Upper lobe of left lung (tissue), 6 donors: ENCODE data around the gene DUSP9. TPM values are rescaled to one million over a fixed set of nuclear protein-coding genes. Genes with fewer than 3 reads are reported as not detected.

Experiments used
- ATAC-seq, 2 donors: fragments of 200-7000 bp; cut with Tn5 transposase; one replicate each; pipeline ENCODE4 v1.9.1; 2022; ENCODE audit warnings: mild to moderate bottlenecking in 2 of 2, moderate library complexity in 2 of 2; ENCODE audit not compliant: low FRiP score in 2 of 2
- DNase-seq, 2 donors: peaks; one replicate each; pipeline ENCODE4 v3.0.0-alpha.2; 2019 to 2020
- H3K27ac ChIP-seq, 4 donors: fragments of 200-600 bp; sonication (generic); one replicate each; pipeline ENCODE4 v1.5.1; 2016 to 2019
- H3K27me3 ChIP-seq, 4 donors: fragments of 200-600 bp; sonication (generic); one replicate each; pipeline ENCODE4 v1.5.1; 2017 to 2019
- H3K36me3 ChIP-seq, 4 donors: fragments of 200-600 bp; sonication (generic); one replicate each; pipeline ENCODE4 v1.5.1; 2016 to 2019
- H3K4me1 ChIP-seq, 4 donors: fragments of 200-600 bp; sonication (generic); one replicate each; pipeline ENCODE4 v1.5.1; 2018 to 2019
- H3K4me3 ChIP-seq, 4 donors: fragments of 200-600 bp; sonication (generic); one replicate each; pipeline ENCODE4 v1.5.1; 2017 to 2019; ENCODE audit warnings: mild to moderate bottlenecking in 2 of 4, moderate library complexity in 1 of 4
- H3K9me3 ChIP-seq, 4 donors: fragments of 200-600 bp; sonication (generic); one replicate each; pipeline ENCODE4 v1.5.1; 2018 to 2019
- EP300 ChIP-seq, 4 donors: sonication (generic); formaldehyde crosslinking; IDR thresholded peaks; one replicate each; pipeline ENCODE4 v1.5.1; 2017; ENCODE audit warnings: antibody characterized with exemption in 4 of 4, control low read depth in 2 of 4
- POLR2A ChIP-seq, 4 donors: fragments of 450-650 bp; IDR thresholded peaks; one replicate each; pipeline ENCODE4 v1.5.1; 2016 to 2017; ENCODE audit warnings: antibody characterized with exemption in 4 of 4, mild to moderate bottlenecking in 2 of 4
- POLR2AphosphoS5 ChIP-seq, 2 donors: sonication (generic); formaldehyde crosslinking; IDR thresholded peaks; one replicate each; pipeline ENCODE4 v1.5.1; 2017; ENCODE audit warnings: antibody characterized with exemption in 2 of 2
- WGBS, 2 donors: methylation state at CpG; one replicate each; pipeline ENCODE4 v1.1.5; 2017 to 2018; 5-methylcytosine and 5-hydroxymethylcytosine counted together
- total RNA-seq, 6 donors: library from RNA; depleted of rRNA in 4 of 6; stranded (reverse); fragments of >200 nt in 4 of 6; gene quantifications; one replicate each; pipeline versions ENCODE4 v1.1.0 to v1.2.1, GENCODE V29; 2016 to 2021
- TF ChIP-seq, protein P1 (sequence below), 6 experiments: fragments of 450-650 bp in 4 of 6; fragments of 200-600 bp in 2 of 6; sonication (generic) in 2 of 6; IDR thresholded peaks; one replicate each; pipeline ENCODE4 v1.5.1; 2016 to 2019; ENCODE audit warnings: antibody characterized with exemption in 6 of 6
- donor health status: DM: no; HTN: no; CAD: no; lungs with moderate emphysema.
- donor health status: DM: no; HTN: yes; CAD: no; lungs with severe emphysema.

DUSP9 gene
- total RNA-seq, 6 donors from 2014 or later, result 0.14 to 0.44 (median 0.27) TPM; not detected in 3

DNA sequence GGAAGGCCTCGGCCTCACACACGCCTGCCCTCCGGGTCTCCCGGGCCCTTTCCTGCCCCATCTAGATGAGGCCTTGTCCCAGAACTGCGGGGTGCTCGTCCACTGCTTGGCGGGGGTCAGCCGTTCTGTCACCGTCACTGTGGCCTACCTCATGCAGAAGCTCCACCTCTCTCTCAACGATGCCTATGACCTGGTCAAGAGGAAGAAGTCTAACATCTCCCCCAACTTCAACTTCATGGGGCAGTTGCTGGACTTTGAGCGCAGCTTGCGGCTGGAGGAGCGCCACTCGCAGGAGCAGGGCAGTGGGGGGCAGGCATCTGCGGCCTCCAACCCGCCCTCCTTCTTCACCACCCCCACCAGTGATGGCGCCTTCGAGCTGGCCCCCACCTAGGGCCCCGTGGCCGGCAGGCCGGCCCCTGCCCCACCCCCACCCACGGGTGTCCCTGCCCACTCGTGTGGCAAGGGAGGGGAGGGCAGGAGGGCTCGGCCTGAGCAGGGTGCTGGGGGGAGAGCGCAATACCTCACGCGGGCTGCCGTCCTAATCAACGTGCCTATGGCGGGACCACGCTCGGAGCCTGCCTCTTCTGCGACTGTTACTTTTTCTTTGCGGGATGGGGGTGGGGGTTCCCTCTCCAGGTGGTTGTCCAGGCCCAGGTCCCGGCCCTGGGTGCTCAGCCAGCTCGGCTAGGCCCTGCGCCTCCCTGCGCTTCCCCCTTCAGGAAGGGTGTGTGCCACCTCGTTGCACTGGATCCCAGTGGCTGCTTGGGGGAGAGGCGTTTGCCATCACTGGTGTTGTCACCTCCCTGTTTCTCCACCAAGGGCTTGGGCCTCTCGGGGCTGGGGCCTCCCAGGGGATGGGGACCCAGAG is 3.1 kb downstream of the DUSP9 start:
- no peak overlapping the region for H3K27ac ChIP-seq
- peaks cover 4 to 15% (median 7%) of the 10 kb centered on the region in 4 donors for H3K4me1 ChIP-seq
- ATAC-seq (no peak), DNase-seq (no peak)
- H3K36me3 ChIP-seq, result no peaks in the 10 kb centered on the region
- H3K4me3 ChIP-seq, result no peak overlapping the region
- 80 to 86% methylated on average over 1 to 22 of the region's 41 CpGs for WGBS, 2 donors
- TF ChIP-seq, protein P1, sequence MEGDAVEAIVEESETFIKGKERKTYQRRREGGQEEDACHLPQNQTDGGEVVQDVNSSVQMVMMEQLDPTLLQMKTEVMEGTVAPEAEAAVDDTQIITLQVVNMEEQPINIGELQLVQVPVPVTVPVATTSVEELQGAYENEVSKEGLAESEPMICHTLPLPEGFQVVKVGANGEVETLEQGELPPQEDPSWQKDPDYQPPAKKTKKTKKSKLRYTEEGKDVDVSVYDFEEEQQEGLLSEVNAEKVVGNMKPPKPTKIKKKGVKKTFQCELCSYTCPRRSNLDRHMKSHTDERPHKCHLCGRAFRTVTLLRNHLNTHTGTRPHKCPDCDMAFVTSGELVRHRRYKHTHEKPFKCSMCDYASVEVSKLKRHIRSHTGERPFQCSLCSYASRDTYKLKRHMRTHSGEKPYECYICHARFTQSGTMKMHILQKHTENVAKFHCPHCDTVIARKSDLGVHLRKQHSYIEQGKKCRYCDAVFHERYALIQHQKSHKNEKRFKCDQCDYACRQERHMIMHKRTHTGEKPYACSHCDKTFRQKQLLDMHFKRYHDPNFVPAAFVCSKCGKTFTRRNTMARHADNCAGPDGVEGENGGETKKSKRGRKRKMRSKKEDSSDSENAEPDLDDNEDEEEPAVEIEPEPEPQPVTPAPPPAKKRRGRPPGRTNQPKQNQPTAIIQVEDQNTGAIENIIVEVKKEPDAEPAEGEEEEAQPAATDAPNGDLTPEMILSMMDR (IDR thresholded peaks at IDR 0.05), result no peak
- TF ChIP-seq POLR2A (IDR thresholded peaks at IDR 0.05), result no peak
- peaks cover 0 to 16% (median 2%) of the 10 kb centered on the region in 4 donors for H3K9me3 ChIP-seq
- H3K27me3 ChIP-seq, result peaks cover 0 to 49% (median 4%) of the 10 kb centered on the region in 4 donors

DNA sequence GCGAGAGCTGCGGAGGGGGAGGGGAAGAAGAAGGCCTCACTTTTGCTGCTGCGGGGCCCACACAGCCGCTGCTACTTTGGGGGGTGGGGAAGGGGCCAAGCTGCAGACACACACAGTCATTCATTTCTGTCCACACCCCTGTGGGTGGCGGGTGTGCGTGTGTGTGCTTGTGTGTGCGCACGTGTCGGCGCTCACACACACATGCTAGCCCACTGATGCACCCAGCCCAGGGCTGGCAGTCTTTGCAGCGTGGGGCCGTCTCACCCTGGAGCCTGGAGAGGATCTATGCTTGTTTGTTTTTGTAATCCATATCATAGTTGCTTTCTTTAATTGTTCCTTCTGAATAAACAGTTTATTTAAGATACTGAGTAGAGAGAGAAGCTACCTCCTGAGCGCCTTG is 4.0 kb downstream of the DUSP9 start:
- no peaks in the 10 kb centered on the region for H3K36me3 ChIP-seq
- no peak for ATAC-seq
- 92 to 100% methylated on average over 5 to 13 of the region's 13 CpGs for WGBS, 2 donors
- peaks cover 4 to 15% (median 7%) of the 10 kb centered on the region in 4 donors for H3K4me1 ChIP-seq
- peaks cover 0 to 42% (median 4%) of the 10 kb centered on the region in 4 donors for H3K27me3 ChIP-seq
- DNase-seq, result no peak
- H3K9me3 ChIP-seq, result peaks cover 0 to 16% (median 2%) of the 10 kb centered on the region in 4 donors
- no peak overlapping the region for H3K4me3 ChIP-seq
- TF ChIP-seq POLR2A (IDR thresholded peaks at IDR 0.05) (no peak), EP300 (IDR thresholded peaks at IDR 0.05) (no peak), POLR2AphosphoS5 (IDR thresholded peaks at IDR 0.05) (no peak)
- TF ChIP-seq, protein P1 (IDR thresholded peaks at IDR 0.05), result no peak
- H3K27ac ChIP-seq, result no peak overlapping the region

DNA sequence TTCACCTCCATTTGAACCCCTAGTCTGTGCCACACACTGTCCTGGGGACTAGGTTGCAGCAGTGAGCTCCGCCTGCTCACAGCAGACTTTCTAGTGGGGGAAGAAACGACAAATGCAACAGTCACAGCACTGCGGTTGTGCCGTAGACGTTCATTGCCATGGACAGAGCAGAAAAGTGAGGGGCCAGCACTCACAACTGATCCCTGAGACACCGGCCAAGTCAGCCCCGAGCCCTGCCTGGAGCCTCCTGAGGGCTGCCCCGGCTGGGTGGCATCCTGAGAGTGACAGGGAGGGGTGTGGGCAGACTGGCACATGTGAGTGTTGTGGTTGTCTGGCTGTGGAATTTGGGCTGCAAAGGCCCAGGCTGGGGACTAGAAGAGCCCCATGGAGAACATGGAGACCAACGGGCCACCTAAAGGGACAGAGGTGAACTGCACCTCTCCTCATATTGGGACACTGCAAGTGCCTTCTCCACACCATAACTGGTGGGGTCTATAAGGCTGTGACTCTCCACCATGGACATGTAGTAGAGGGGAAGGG is 4.6 kb downstream of the DUSP9 start:
- no peak for DNase-seq
- Histone ChIP-seq H3K4me1 (peaks cover 4 to 15% (median 7%) of the 10 kb centered on the region in 4 donors), H3K36me3 (no peaks in the 10 kb centered on the region), H3K4me3 (no peak overlapping the region), H3K9me3 (peaks cover 0 to 16% (median 2%) of the 10 kb centered on the region in 4 donors), H3K27ac (no peak overlapping the region), H3K27me3 (peaks cover 0 to 36% (median 4%) of the 10 kb centered on the region in 4 donors)
- no peak for ATAC-seq
- TF ChIP-seq, protein P1 (IDR thresholded peaks at IDR 0.05), result peak in 3 of 6 experiments; percentile 9 to 14 (median 13)
- no peak for TF ChIP-seq POLR2A (IDR thresholded peaks at IDR 0.05)
- 83% methylated on average over 9 of the region's 9 CpGs; no CpG with 5 or more reads in 1 of the 2 donors for WGBS, 2 donors

DNA sequence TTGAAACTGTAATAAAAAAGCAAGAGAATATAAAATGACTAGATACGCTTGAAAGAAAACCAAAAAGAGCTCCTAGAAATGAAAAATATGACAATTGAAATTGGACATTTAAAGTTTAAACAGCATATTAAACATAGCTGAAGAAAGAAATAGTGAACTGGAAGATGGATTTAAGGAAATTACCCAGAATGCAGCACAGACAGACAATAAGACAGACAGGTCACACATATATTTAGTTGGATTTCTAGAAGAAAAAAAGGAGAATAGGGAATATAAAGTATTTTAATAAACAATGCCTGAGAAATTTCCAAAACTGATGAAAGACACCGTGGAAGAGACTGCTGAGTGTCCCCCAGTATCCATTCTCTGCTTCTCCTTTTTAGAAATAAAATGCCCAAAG is 6.6 kb downstream of the DUSP9 start:
- H3K4me1 ChIP-seq, result no peaks in the 10 kb centered on the region
- H3K27me3 ChIP-seq, result peaks cover 0 to 16% (median 0%) of the 10 kb centered on the region in 4 donors
- H3K36me3 ChIP-seq, result no peaks in the 10 kb centered on the region
- DNase-seq (no peak), ATAC-seq (no peak)
- no peak overlapping the region for H3K27ac ChIP-seq
- 72 to 97% methylated on average over 2 of the region's 2 CpGs for WGBS, 2 donors
- no peak overlapping the region for H3K4me3 ChIP-seq
- no peak for TF ChIP-seq POLR2A (IDR thresholded peaks at IDR 0.05)
- TF ChIP-seq POLR2AphosphoS5 (IDR thresholded peaks at IDR 0.05), result no peak
- no peak for TF ChIP-seq EP300 (IDR thresholded peaks at IDR 0.05)
- TF ChIP-seq, protein P1 (IDR thresholded peaks at IDR 0.05), result no peak
- peaks cover 0 to 14% (median 2%) of the 10 kb centered on the region in 4 donors for H3K9me3 ChIP-seq
